CD4-positive, alpha-beta T cell (primary cell): ENCODE measurements around the gene TBC1D17. TPM values are rescaled to one million over a fixed set of nuclear protein-coding genes. Genes with fewer than 3 reads are reported as not detected.

Experiments
- ATAC-seq: fragments of 200-7000 bp; cut with Tn5 transposase; one replicate; pipeline ENCODE4 v1.10.0; 2022; ENCODE audit warnings: mild to moderate bottlenecking; ENCODE audit not compliant: poor library complexity
- CTCF ChIA-PET: fragments of 350-600 bp; sonication (Branson Sonifier 250); formaldehyde crosslinking; loops from one replicate; lab custom pipeline; 2021; ENCODE audit warnings: antibody characterized with exemption, inconsistent platforms; lab: Charles Lee
- POLR2A ChIA-PET: fragments of 350-600 bp; sonication (Branson Sonifier 250); formaldehyde crosslinking; loops from one replicate; lab custom pipeline; 2021; ENCODE audit warnings: antibody characterized with exemption, inconsistent platforms; lab: Charles Lee
- DNase-seq, 14 experiments: peaks; one replicate each; pipeline ENCODE4 v3.0.0-alpha.2; 2013 to 2020; ENCODE audit warnings: mixed read lengths in 2 of 14
- H3K27ac ChIP-seq, 2 donors: one replicate each; pipeline versions ENCODE4 v1.5.1 to v1.7.0; 2013; ENCODE audit warnings: low read length in 2 of 2, low read depth in 1 of 2, mild to moderate bottlenecking in 1 of 2
- H3K27me3 ChIP-seq, 2 experiments: 1 replicate in 1 of 2; 2 replicates in 1 of 2; pipeline versions ENCODE4 v1.6.1 to v1.7.0; 2013; ENCODE audit warnings: low read length in 2 of 2, control low read depth in 1 of 2, mild to moderate bottlenecking in 1 of 2, moderate library complexity in 1 of 2; ENCODE audit not compliant: insufficient read depth in 2 of 2, control insufficient read depth in 1 of 2
- H3K36me3 ChIP-seq: one replicate; pipeline ENCODE4 v1.6.1; 2013; ENCODE audit warnings: low read length, control low read depth; ENCODE audit not compliant: insufficient read depth
- H3K4me1 ChIP-seq: one replicate; pipeline ENCODE4 v1.6.1; 2013; ENCODE audit warnings: low read length, control low read depth; ENCODE audit not compliant: insufficient read depth
- H3K4me3 ChIP-seq: one replicate; pipeline ENCODE4 v1.5.1; 2013; ENCODE audit warnings: mild to moderate bottlenecking, low read length, moderate library complexity
- H3K9me3 ChIP-seq, 2 experiments: 1 replicate in 1 of 2; 2 replicates in 1 of 2; pipeline versions ENCODE4 v1.6.1 to v1.7.0; 2013; ENCODE audit warnings: low read length in 2 of 2, mild to moderate bottlenecking in 2 of 2, control low read depth in 1 of 2, moderate library complexity in 1 of 2; ENCODE audit not compliant: control insufficient read depth in 1 of 2, insufficient read depth in 1 of 2
- H3K27ac Mint-ChIP-seq: one replicate; pipeline ENCODE4 v1.8.0; 2020; ENCODE audit warnings: mixed read lengths
- H3K27me3 Mint-ChIP-seq: one replicate; pipeline ENCODE4 v1.8.0; 2021; ENCODE audit warnings: mixed read lengths
- H3K36me3 Mint-ChIP-seq: one replicate; pipeline ENCODE4 v1.8.0; 2021; ENCODE audit warnings: low read depth, mixed read lengths
- H3K4me1 Mint-ChIP-seq: one replicate; pipeline ENCODE4 v1.8.0; 2021; ENCODE audit warnings: low read depth, mixed read lengths
- H3K4me3 Mint-ChIP-seq: one replicate; pipeline ENCODE4 v1.8.0; 2020; ENCODE audit warnings: mild to moderate bottlenecking, mixed read lengths
- H3K9me3 Mint-ChIP-seq: one replicate; pipeline ENCODE4 v1.8.0; 2020; ENCODE audit warnings: mixed read lengths
- CTCF ChIP-seq: fragments of 200-600 bp; IDR thresholded peaks from one replicate; pipeline ENCODE4 v1.8.0; 2022; ENCODE audit warnings: antibody characterized with exemption, mild to moderate bottlenecking
- intact Hi-C, 2 experiments: fragments of 100-400 bp; cut with DNase I in 1 of 2; cut with micrococcal nuclease in 1 of 2; formaldehyde crosslinking; loops; one replicate each; pipeline versions ENCODE4 v1.15.1 to v1.9.0; 2023 to 2025; cut with DNase I, micrococcal nuclease
- total RNA-seq, 174 experiments: library from RNA in 2 of 174; stranded (reverse) in 2 of 174; gene quantifications; one replicate each; pipeline ENCODE4 v1.2.3 and lab custom pipeline; 2021 to 2026

TBC1D17 gene
- total RNA-seq, 2 experiments from 2014 or later, result 35.5 to 35.8 TPM

- H3K27ac Mint-ChIP-seq, result no peak overlapping the region
- peaks cover 50% of the 10 kb centered on the region for H3K36me3 Mint-ChIP-seq
Observed at GRCh38 chr19:49884760-49885159, 7.3 kb downstream of the TBC1D17 start.

DNA sequence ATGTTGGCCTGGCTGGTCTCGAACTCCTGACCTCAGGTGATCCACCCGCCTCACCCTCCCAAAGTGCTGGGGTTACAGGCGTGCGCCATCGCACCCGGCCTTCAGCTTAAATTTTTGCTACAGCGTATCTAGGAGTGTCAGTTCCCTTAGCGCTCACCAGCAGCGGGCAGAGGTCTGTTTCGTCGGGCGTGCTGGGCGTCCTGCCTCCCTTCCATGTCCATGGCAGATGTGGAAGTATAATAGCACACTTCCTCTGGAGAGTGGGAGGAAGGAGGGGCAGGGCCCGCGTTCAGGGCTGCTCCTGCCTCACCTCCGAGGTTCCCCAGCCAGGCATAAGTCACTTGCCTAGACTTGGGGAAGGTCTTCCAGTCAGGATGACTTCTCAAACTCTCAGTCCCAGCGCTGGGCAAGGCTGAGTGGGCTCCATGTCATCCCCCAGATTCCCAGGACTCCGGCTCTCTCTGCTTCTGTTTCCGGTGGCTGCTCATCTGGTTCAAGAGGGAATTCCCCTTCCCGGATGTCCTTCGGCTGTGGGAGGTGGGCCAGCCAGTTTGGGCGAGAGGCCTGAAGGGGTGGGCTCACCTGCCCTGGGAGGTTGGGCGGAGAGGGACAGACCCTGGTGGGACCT, 9.6 kb downstream of the TBC1D17 start:
- Histone ChIP-seq H3K4me3 (no peak overlapping the region), H3K4me1 (peaks cover 19% of the 10 kb centered on the region), H3K36me3 (peaks cover 40% of the 10 kb centered on the region), H3K9me3 (peaks cover 0 to 3% of the 10 kb centered on the region in 2 experiments), H3K27me3 (no peaks in the 10 kb centered on the region), H3K27ac (no peak overlapping the region)
- Mint-ChIP-seq H3K4me3 (no peak overlapping the region), H3K4me1 (peaks cover 3% of the 10 kb centered on the region), H3K27me3 (no peaks in the 10 kb centered on the region), H3K27ac (no peak overlapping the region), H3K36me3 (peaks cover 32% of the 10 kb centered on the region), H3K9me3 (no peaks in the 10 kb centered on the region)
- intact Hi-C loops, result no loop called here
- ChIA-PET CTCF (no interaction called here), POLR2A (no interaction called here)
- no peak for TF ChIP-seq CTCF
- DNase-seq (no peak), ATAC-seq (no peak)

More at GRCh38 chr19:49884760-49885159, 7.3 kb downstream of the TBC1D17 start:
- H3K9me3 ChIP-seq, result peaks cover 0 to 3% of the 10 kb centered on the region in 2 experiments
- ChIA-PET CTCF (no interaction called here), POLR2A (no interaction called here)
- intact Hi-C loops, result no loop called here
- H3K27ac ChIP-seq, result no peak overlapping the region
- no peaks in the 10 kb centered on the region for H3K27me3 Mint-ChIP-seq
- no peaks in the 10 kb centered on the region for H3K9me3 Mint-ChIP-seq
- ATAC-seq, result no peak
- H3K4me3 Mint-ChIP-seq, result no peak overlapping the region
- no peaks in the 10 kb centered on the region for H3K4me1 Mint-ChIP-seq
- no peaks in the 10 kb centered on the region for H3K27me3 ChIP-seq
- H3K36me3 ChIP-seq, result peaks cover 64% of the 10 kb centered on the region
- TF ChIP-seq CTCF, result no peak
- H3K4me1 ChIP-seq, result peaks cover 10% of the 10 kb centered on the region
- no peak overlapping the region for H3K4me3 ChIP-seq
- DNase-seq, result peak in 1 of 14 experiments; percentile 18

DNA sequence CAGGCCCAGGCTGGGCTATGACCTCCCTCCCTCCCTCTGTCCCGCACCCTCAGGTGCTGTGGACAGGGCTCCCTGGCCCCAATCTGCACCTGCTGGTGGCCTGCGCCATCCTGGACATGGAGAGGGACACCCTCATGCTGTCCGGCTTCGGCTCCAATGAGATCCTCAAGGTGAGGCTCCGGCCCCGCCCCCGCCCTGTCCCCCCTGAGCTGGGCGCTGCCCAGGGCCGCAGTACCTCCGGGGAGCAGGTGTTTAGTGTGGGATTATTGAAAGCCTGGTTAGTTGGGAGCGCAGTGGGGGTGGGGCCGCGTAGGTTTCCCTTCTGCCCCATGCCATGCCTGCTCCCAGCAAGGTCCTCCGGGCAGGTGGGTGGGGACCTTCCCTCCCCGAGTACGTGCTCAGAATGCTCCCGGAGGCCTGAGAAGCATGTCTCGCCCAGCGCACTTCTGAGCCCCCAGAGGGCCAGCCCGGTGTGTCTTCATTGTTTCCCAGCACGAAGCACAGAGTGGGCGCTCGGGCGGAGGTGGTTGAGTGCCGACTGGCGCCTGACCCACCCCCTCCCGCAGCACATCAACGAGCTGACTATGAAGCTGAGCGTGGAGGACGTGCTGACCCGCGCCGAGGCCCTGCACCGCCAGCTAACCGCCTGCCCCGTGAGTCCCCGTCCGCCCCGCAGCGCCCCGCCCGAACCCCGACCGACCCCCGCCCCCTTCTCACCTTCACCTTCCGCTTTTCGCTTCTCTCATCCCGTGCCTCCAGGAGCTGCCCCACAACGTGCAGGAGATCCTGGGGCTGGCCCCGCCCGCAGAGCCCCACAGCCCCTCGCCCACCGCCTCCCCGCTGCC, 10.4 kb downstream of the TBC1D17 start:
- TF ChIP-seq CTCF, result no peak
- Histone ChIP-seq H3K27me3 (no peaks in the 10 kb centered on the region), H3K36me3 (peaks cover 33% of the 10 kb centered on the region), H3K9me3 (no peaks in the 10 kb centered on the region), H3K4me1 (peaks cover 19% of the 10 kb centered on the region), H3K27ac (no peak overlapping the region), H3K4me3 (no peak overlapping the region)
- Mint-ChIP-seq H3K9me3 (no peaks in the 10 kb centered on the region), H3K27me3 (no peaks in the 10 kb centered on the region), H3K4me3 (no peak overlapping the region), H3K4me1 (peaks cover 9% of the 10 kb centered on the region), H3K36me3 (peaks cover 28% of the 10 kb centered on the region), H3K27ac (no peak overlapping the region)
- ChIA-PET POLR2A (no interaction called here), CTCF (no interaction called here)
- intact Hi-C loops, result no loop called here
- DNase-seq (no peak), ATAC-seq (no peak)
